Measurements from ENCODE around the gene TJAP1.

Gene TJAP1

GRCh38 chr6:43490523-43490939, 13.2 kb downstream of the TJAP1 start:
- no peak for TF ChIP-seq CTCF (IDR thresholded peaks at IDR 0.05; ENCODE audit: insufficient read depth, low read depth, low read length, missing control alignments)
- no peak overlapping the region for H3K4me3 ChIP-seq (ENCODE audit: low read depth, low read length)
- no peak for DNase-seq (ENCODE audit: low read depth)

DNA sequence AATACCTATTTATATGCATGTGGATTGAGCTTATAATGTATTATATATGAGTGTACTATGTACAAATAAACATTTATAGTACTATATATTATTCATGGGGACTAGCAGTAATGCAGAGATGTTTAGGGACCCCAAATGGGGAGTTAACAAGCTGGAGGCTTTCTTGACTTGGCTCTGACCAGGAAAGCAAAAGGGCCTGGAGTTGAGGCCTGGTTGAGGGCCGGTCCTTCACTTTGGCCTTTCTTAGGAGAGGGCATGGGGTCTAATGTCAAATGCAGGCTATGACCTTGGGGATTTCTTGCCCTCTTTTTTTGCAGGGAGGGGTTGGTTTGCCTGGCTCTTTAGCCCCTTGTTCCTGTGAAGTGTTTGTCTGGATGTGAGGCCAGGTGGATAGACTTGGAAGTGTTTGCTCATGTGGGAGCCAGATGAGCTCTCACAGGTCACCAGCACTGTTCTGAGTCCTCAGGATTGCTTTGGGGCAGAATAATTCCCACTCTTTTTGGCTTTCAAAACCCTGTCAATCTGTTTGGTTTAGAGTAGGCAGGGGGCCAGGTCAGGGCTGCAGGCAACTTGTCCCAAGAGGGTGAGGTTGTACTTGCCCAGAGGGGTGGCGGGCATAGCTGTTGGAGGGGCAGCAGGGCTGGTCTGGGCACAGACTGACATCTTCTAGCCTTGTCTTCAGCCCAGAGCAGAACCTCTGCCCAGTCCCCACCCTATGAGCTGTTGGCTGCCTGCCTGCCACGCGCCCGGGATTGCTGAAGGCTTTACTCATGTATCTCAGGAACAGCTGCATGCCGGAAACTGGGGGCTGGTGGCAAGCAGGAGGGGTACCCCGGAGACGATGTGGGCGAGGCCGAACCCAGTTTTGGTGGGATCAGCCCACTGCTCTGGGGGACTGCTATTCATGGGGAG, 14.6 kb downstream of the TJAP1 start:
- TF ChIP-seq CTCF (IDR thresholded peaks at IDR 0.05; ENCODE audit: insufficient read depth, low read depth, low read length, missing control alignments) = no peak
- DNase-seq (ENCODE audit: low read depth) = no peak
- no peak overlapping the region for H3K4me3 ChIP-seq (ENCODE audit: low read depth, low read length)

DNA sequence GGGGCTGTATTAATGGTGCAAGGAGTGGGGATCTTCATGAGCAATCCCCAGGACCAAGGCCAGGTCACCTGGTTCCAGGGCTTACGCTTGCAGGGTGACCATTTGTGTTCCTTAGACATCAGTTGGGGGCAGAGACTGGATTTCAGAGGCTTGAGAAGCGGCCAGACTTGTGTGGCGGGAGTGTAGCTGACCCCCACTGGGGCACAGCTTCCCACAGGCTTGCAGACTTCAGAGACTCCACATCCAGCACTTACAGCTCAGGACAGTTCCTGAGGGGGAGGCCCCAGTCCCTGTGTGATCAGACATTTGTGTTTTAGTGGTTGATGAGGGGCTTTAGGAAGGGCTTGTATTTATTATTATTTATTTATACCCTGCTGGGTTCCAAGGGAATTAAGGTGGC, 15.3 kb downstream of the TJAP1 start:
- no peak for DNase-seq (ENCODE audit: low read depth)
- TF ChIP-seq CTCF (IDR thresholded peaks at IDR 0.05; ENCODE audit: insufficient read depth, low read depth, low read length, missing control alignments) = no peak
- H3K4me3 ChIP-seq (ENCODE audit: low read depth, low read length) = no peak overlapping the region

DNA sequence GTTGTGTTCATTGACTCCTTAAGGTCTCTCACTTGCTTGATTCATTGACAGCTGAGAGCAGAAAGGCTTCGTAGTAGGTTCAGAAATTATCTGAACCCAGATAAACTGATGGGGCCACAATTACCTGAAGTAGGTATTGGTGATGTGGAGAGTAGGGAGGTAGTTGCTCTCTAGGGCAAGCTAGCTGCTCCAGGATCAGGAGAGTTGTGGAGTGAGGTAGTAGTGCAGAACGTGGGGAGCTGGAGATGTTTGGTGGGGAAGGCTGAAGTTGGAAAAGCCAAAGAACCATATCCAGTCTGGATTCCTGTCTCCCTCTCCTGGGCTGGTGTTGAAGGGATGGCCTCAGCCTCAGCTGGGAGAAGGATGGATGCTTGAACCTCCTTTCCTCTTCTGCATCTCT, 15.9 kb downstream of the TJAP1 start:
- TF ChIP-seq CTCF (IDR thresholded peaks at IDR 0.05; ENCODE audit: insufficient read depth, low read depth, low read length, missing control alignments) = no peak
- no peak overlapping the region for H3K4me3 ChIP-seq (ENCODE audit: low read depth, low read length)
- no peak for DNase-seq (ENCODE audit: low read depth)

- no peak for TF ChIP-seq CTCF (IDR thresholded peaks at IDR 0.05; ENCODE audit: insufficient read depth, low read depth, low read length, missing control alignments)
These were observed 16.5 kb downstream of the TJAP1 start for GRCh38 chr6:43493833-43494232.

DNA sequence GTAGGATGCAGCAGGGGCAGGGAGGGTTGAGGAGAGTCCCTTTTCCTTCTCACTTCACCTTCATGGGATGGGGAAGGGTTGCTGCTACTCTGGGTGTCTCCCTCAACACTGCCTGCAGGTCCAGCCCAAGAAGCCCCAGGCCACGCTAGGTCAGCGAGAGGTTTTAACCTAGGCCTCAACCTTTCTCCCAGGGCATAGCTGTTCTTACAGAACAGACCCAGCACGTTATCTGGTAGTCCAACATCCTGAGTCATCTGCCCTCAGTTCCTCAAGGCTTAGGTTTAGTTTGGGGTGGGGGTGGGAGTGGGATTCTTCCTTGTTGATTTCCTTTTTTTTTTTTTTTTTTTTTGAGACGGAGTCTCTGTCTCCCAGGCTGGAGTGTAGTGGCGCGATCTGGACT, 17.0 kb downstream of the TJAP1 start:
- no peak overlapping the region for H3K4me3 ChIP-seq (ENCODE audit: low read depth, low read length)
- DNase-seq (ENCODE audit: low read depth) = no peak
- TF ChIP-seq CTCF (IDR thresholded peaks at IDR 0.05; ENCODE audit: insufficient read depth, low read depth, low read length, missing control alignments) = no peak

More at GRCh38 chr6:43493833-43494232, 16.5 kb downstream of the TJAP1 start:
- no peak for DNase-seq (ENCODE audit: low read depth)
- H3K4me3 ChIP-seq (ENCODE audit: low read depth, low read length) = no peak overlapping the region

GRCh38 chr6:43494766-43495165, 17.4 kb downstream of the TJAP1 start:
- DNase-seq (ENCODE audit: low read depth) = no peak
- no peak overlapping the region for H3K4me3 ChIP-seq (ENCODE audit: low read depth, low read length)
- no peak for TF ChIP-seq CTCF (IDR thresholded peaks at IDR 0.05; ENCODE audit: insufficient read depth, low read depth, low read length, missing control alignments)
